HTERT RPE-1 (cell line): Measurements from ENCODE around the gene SH3TC1.

ENCODE experiments used
- in situ Hi-C: fragments of 300-500 bp; cut with MboI; formaldehyde crosslinking; loops from 4 replicates; pipeline ENCODE4 v1.14.3; 2020; ENCODE audit warnings: low sequenced_read_pairs

Gene SH3TC1

DNA sequence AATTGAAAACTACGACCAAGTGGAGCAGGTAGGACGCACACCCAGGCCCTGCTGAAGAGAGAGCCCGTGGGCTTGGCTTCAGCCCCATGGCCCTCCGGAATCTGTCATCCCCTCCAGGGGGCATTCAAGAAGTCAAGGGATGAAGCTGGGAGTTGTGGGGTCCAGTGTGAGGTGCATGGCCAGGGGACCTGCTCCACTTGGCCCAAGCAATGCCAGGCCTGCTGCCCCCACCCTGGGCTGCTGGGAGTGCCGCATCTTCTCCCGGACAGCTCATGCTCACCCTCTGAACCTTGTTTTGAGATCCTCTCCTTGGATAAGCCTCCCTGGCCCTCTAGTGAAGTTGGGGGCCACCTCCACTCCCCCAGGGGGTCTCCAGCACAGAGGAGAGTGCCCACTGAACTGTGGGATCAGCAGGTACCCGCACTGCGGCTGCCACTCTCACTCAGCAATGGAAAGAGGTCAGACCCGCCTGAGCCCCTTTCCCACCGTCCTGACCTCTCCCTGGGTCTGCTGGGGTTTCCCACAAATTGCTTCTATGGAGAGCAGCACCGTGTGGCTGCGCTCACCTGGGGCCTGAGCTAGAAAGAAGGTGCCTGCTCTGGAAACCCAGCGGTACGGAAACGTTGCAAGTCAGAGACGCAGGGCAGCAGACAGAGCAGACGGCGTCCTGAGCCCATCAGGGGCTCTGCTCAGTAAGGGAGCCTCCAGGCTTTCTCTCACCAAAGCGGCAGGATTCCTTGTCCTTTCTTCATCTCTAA is 35.5 kb upstream of the SH3TC1 start:
- in situ Hi-C loops, result no loop called here

DNA sequence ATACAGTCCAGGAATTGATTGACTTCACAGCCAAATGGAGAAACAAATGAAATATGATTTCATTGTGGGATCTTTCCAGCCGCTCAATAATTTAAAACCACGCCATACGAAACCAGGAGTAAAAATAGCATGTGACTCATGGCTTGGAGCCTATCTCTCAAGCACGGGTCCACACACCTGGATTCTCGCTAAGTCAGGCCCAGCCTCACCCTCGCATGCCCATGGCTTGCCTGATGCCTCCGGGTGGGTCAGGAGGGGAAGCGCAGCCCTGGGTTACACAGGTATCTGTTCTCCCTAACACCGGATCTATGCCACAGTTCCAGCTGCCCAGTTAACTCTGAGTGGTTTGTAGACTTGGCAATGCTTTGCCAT is 34.9 kb upstream of the SH3TC1 start:
- in situ Hi-C loops, result no loop called here

GRCh38 chr4:8164687-8165086 is 34.4 kb upstream of the SH3TC1 start:
- in situ Hi-C loops, result no loop called here

DNA sequence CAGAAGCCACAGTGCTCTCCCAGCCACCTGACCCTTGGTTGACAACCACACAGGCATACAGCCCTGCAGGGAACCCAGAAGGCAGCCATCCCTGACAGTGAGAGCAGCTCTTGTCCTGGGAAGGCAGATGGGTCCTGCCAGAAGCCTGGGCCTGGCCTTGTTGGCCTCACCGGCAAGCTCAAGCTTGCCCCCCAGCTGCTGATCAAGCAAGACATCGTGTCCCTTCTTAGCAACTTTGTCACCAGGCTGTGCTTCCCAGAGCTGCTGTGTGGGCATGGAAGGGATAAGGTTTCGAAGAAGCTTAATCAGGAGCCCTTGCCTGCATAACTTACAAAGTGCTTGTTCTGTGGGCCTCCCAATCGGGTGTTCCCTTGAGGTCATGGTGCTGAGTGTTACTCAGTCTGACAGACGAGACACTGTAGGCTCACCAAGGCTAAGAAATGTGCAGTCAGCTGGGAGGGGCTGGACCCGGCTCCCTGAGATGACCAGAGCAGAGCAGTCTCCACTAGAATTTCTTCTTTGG is 33.7 kb upstream of the SH3TC1 start:
- in situ Hi-C loops, result no loop called here

DNA sequence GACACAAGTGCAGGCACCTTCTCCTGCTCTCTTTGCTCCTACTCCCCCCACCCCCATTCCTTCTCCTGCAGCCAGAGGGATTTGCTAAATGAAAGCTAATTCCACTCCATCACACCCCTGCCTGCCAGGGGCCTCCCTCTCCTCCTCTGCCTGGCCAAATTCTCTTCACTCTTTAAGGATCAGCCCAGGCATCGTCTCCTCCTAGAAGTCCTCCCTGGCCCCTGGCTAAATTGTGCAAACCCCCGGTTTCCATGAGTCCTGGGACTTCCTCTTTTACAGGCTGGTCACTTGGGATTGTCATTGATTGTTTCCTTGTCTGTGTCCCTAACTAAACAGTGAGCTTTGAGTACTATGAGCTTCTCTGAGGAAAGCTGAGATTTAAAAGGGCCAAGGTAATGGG is 31.8 kb upstream of the SH3TC1 start:
- in situ Hi-C loops, result no loop called here

DNA sequence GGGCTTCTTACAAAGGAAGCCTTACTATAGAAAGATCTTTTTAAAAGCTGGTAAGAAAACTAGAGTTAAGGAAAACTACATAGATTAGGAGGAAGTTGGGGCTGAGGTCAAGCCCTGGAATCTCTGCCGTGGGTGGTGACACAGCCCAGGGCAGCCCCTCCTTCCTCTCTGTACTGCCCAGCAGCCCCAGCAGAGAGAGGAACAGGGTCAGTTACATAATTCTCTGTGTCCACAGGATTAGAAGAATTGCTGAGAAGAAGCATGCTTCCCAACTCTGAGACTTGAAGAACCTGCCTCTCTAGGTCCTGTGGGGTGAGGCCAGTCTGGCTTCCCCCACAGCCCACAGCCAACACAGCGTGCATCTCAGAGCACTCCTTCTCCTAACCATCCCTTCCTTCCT is 31.3 kb upstream of the SH3TC1 start:
- in situ Hi-C loops, result no loop called here

- in situ Hi-C loops, result no loop called here
Measured at GRCh38 chr4:8168232-8168631, 30.9 kb upstream of the SH3TC1 start.

DNA sequence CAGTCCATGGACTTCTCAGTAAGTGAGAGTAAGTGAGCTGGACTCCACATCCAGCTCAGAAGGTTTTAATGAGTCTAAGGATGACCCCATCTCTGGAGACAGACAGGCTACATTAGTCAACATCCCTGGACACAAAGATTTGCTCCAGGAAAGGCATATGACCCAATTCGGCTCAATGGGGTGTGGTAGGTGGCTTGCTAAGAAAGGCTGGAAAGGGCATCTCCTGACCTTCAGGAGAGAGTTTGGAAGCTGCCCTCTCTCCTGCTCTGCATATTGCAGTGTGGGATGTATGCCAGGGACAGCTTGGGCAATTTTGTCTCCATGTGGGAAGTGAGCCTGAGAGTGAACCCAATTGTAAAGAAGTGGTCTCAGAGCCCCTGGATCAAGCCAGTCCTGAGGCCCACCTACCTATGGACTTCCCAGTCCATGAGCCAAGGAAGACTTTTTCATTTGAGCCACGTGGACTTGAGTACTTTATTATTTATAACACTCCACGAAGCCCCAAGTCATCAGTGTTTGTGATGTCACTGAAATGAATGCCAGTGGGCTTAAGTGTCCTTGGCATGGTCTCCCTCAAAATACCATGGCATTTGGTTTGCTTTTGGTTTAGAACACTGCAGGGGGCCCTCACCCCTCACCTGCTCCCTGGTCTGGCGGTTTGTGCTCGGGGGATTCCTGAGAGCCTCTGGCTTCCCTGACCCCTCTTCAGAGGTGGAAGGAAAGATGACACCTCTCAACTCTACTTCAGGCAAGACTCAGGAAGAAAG is 30.1 kb upstream of the SH3TC1 start:
- in situ Hi-C loops, result no loop called here

DNA sequence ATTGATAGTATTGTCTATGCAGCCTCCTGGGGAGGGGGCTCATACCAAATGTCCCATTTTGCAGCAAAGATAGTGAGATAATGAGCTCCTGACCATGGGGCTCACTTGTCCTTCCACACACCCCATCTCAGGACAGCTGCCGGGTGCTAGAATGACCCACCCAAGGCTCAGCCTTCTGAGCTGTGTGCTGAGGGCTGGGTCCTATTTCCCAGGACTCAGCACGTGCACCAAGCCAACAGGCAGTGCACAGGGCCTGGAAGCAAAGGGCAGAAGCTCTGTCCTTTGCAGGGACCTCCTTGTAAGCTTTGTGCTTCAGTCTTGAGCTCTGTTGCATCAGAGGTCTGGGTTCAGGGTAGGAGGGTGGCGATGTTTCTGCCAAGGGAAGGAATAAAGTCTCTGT is 29.3 kb upstream of the SH3TC1 start:
- in situ Hi-C loops, result no loop called here

- in situ Hi-C loops, result no loop called here
Measured at GRCh38 chr4:8170341-8170740, 28.7 kb upstream of the SH3TC1 start.

DNA sequence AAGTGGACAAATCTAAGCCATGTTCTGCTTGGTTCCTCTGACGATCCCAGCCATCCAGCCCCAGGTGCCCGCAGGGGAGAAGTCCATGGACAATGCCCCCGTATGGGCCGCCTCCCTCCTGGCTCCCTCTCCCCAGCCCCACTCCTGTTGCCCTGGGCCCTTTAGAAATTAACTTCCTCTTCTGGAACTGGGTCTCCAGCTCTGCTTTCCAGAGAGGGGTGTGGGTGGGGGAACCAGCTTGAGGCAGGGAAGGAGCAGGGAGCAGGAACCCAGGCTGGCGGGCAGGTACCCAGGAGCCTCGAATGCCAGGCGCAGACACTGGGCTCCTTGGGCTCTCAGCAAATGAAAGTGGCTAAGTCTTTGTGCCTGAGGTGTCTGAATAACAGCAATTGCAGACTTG is 27.8 kb upstream of the SH3TC1 start:
- in situ Hi-C loops, result no loop called here

GRCh38 chr4:8171984-8172924 is 26.8 kb upstream of the SH3TC1 start:
- in situ Hi-C loops, result no loop called here

DNA sequence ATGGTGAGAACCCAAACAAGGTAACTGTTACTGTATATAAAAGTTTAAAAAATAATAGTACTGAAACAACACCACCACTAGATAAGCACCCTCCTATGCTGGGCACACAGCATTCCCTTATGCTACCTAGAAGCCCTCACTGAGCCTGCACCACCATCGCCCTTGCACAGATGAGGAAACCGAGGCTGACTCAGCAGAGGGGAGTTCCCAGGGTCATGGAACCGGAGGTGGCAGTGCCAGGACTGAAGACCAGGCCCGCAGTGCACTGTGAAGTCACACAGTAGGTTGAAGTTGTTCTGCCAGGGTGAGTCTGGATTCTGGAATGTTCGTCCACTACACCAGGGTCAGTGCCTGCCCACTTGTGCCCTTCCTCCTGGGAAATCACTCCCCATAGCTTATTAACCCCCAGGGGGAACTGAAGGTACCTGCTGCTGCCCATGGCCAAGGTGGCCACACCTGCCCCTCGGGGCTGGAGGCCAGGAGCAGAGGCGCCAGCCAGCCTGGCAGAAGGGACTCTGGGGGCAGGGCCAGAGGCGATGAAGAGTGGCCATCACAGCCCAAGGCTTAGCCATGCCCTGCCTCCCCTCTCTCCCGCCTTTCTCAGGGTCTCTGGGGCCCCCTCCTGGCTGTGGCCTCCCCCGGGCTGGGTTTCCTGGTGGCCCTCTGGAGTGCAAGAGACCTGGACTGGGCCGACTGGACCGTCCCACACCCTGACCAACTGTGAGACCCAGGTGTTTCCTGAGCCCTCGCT is 25.4 kb upstream of the SH3TC1 start:
- in situ Hi-C loops, result no loop called here

- in situ Hi-C loops, result no loop called here
Measured at GRCh38 chr4:8174970-8175369, 24.1 kb upstream of the SH3TC1 start.

GRCh38 chr4:8175686-8176085 is 23.4 kb upstream of the SH3TC1 start:
- in situ Hi-C loops, result no loop called here

- in situ Hi-C loops, result no loop called here
Measured at GRCh38 chr4:8176547-8177399, 22.3 kb upstream of the SH3TC1 start.

- in situ Hi-C loops, result no loop called here
Measured at GRCh38 chr4:8177552-8177951, 21.5 kb upstream of the SH3TC1 start.

GRCh38 chr4:8177956-8178355 is 21.1 kb upstream of the SH3TC1 start:
- in situ Hi-C loops, result no loop called here

GRCh38 chr4:8179074-8179473 is 20.0 kb upstream of the SH3TC1 start:
- in situ Hi-C loops, result no loop called here

DNA sequence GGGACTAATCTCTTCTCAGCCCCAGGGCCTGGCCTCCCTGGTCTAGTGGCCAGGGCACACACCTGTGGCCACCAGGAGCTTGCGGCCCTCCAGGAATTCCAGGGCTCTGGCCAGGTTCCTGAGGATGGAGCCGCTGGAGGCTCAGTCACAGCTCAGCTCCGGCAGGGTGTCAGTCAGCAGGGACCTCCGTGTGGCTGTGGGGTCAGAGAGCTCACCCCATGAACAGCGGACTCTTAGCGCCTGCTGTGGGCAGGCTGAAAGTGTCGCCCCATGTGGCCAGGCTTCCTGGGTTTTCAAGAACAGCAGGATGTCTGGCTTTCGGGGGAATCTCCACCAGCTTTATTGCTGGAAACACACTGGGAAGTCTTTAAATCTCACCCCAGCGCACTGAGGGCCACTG is 19.3 kb upstream of the SH3TC1 start:
- in situ Hi-C loops, result no loop called here
